NAMALWA (cell line): ENCODE measurements around the gene WNT4.

ENCODE experiments used
- DNase-seq: peaks from one replicate; pipeline ENCODE4 v3.0.0-alpha.2; 2015; ENCODE audit warnings: low spot score

Gene WNT4

GRCh38 chr1:22129501-22130117, 13.3 kb downstream of the WNT4 start:
- no peak for DNase-seq

- DNase-seq = no peak
These were observed 14.5 kb downstream of the WNT4 start for GRCh38 chr1:22128392-22128791.

DNA sequence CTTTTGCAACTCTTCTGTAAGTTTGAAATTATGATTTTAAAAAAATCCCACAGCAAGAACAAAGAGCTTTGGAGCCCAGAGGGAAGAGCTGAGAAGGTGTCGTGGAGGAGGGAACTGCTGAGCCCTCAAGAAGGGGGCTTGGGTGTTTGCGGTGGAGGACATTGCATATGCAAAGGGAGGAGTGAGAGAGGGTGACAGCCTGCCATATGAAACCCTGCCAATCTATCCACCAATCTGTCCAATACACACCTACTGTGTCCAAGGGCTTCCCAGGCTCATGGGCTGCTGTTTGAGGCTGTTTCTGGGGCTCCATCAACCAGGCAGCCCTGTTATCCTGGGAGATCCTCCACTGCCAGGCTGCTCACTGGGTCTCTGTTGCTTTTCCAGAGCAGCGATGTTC, 15.2 kb downstream of the WNT4 start:
- no peak for DNase-seq

DNA sequence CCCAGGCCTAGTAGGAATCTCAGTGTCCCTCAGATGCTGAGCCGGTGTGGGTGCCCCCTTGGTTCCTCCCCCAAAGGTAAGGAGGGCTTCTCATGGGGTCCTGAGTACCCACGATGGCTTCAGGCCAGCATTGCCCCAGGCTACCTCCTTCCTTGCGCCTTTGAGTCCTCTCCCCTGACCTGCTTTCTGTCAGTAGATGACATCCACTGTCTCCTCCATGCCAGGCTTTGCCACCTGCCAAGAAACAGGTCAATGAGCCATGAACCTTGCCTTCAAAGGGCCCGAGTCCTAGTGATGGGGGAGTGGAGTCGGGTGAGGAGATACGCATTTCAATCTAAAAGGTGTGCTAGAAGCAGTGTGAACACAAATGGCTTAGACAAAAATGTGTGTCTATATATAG, 15.6 kb downstream of the WNT4 start:
- no peak for DNase-seq

- peak; percentile 28 for DNase-seq
These were observed 16.4 kb downstream of the WNT4 start for GRCh38 chr1:22126531-22126930.

DNA sequence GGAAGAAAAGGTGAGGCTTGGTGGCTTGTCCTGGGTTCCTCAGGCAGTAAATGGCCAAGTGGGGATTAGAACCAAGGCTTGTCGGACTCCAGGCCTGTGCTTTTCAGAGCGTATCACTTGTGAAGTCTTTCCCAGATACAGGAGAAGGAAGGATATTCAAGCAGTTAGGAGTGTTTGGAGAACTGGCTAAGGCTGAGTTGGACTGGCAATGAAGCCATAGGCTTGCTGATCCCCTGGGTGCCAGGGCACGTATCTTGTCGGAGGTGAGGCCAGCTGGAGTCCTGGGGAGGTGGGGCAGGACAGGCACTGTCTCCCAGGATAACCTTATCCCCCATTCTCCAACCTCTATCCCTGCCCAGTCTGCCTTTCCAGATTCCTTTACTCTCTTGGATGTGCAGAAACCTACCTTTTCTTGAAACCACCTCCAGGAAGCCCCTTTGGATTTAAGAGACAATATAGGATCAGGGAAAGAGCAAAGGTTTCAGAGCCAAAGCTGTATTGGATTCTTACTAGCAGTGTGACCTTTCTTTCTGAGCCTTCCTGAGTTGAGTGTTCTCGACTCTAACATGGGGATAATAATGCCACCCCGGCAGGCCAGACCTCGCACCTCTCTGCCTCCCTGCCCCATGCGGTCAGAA, 18.2 kb downstream of the WNT4 start:
- no peak for DNase-seq

- no peak for DNase-seq
These were observed 18.9 kb downstream of the WNT4 start for GRCh38 chr1:22123901-22124404.

- DNase-seq = no peak
These were observed 19.9 kb downstream of the WNT4 start for GRCh38 chr1:22123071-22123390.

GRCh38 chr1:22122273-22123070, 20.4 kb downstream of the WNT4 start:
- no peak for DNase-seq

- no peak for DNase-seq
These were observed 21.4 kb downstream of the WNT4 start for GRCh38 chr1:22121421-22121911.

- DNase-seq = no peak
These were observed 22.5 kb downstream of the WNT4 start for GRCh38 chr1:22120469-22120790.

DNA sequence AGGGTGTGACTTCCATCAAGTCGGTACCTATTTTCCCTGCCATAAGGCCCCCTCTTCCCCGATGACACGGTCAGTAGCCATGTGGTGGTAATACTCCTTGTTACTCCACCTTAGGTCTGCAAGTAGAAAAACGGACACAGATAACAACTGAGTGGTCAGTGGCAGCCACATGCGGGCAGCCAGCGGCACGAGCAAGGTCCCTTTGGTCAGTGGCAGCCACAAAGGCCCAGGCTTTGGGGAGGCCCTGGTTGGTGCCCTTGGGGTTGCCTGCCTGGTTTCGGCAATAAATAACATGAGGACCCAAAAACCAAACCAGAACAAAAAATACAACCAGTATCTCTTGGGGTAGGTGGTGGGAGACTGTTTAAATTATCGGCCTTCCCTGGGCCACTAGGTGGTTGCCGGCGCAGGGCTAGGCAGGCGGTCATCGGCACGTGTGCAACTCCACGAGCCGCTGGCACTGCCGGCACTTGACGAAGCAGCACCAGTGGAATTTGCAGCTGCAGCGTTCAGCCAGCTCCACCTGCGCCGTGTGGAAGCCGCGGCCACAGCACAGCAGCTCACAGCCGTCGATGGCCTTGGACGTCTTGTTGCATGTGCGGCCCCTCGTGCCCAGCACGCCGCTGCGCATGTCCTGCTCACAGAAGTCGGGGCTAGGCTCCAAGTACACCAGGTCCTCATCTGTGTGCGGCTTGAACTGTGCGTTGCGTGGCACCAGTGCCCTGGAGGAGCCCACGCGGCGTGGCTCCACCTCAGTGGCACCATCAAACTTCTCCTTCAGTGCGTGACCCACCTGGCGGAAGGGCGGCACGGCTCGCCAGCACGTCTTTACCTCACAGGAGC, 23.1 kb downstream of the WNT4 start:
- DNase-seq = no peak

GRCh38 chr1:22118291-22118992, 24.5 kb downstream of the WNT4 start:
- no peak for DNase-seq

- no peak for DNase-seq
These were observed 25.0 kb downstream of the WNT4 start for GRCh38 chr1:22117851-22118250.

- no peak for DNase-seq
These were observed 25.7 kb downstream of the WNT4 start for GRCh38 chr1:22117238-22117637.

- no peak for DNase-seq
These were observed 27.6 kb downstream of the WNT4 start for GRCh38 chr1:22115286-22115685.

GRCh38 chr1:22114083-22115012, 28.5 kb downstream of the WNT4 start:
- DNase-seq = no peak

GRCh38 chr1:22112554-22112953, 30.3 kb downstream of the WNT4 start:
- no peak for DNase-seq

DNA sequence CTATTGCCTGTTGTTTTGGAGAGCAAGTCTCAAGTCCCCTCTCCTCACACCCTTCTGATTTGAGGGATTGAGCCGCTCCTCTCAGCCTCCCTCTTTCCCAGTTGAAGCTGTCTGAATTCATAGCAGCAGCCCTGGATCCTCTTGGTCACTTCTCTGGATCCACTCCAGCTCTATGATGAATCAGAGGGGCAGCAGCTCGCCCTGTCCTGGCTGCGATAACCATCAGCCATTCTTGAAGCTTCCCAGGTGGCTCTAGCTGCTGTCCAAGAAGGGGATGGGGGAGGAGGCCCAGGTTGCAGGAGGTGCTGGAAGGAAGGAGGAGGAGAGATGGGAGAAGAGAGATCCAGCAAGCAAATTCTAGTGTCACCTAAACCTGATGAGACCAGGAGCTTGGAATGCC, 31.3 kb downstream of the WNT4 start:
- DNase-seq = no peak

DNA sequence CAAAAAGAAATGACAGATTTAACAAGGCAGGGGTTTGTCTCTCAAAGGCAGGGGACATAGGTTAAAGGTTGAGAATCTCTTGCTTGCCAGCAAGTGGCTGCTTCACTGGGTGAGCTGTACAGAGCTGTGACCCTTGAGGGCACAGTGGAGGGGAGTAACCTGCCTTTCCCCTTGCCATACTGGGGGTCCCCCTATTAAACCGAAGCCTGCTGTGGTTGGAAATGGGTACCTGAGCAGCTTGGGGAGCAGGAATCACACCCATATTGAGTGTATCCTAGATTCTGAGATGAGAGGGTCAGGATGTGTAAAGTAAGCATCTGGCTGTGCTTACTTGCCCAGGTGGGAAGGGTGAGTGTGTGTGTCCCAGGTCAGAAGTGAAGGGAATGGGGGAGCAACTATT, 31.8 kb downstream of the WNT4 start:
- no peak for DNase-seq

- DNase-seq = no peak
These were observed 32.9 kb downstream of the WNT4 start for GRCh38 chr1:22110016-22110415.
